Measurements from ENCODE around the gene MAB21L1. TPM values are rescaled to one million over a fixed set of nuclear protein-coding genes. Genes with fewer than 3 reads are reported as not detected.

MAB21L1 gene
- total RNA-seq (2021): not detected in 2 replicates
- long read RNA-seq: 0 reads

- Mint-ChIP-seq H3K36me3 (ENCODE audit: insufficient read depth in 1 of 3, low read depth in 3 of 3) (peaks cover 0 to 3% (median 0%) of the 10 kb centered on the region in 3 experiments; a peak in 2 of 7 replicates), H3K9me3 (no peaks in the 10 kb centered on the region; a peak in 1 of 5 replicates), H3K4me1 (peaks cover 51 to 61% of the 10 kb centered on the region in 2 experiments), H3K27me3 (ENCODE audit: low read depth) (peaks cover 98% of the 10 kb centered on the region), H3K27ac (no peak within 1 kb of the TSS), H3K4me3 (peak within 1 kb of the TSS; percentile 64 to 84)
- no peak within 1 kb of the TSS for H2AFZ ChIP-seq (ENCODE audit: low read length)
- no peak within 1 kb of the TSS for H4K8ac ChIP-seq (replicated peaks; ENCODE audit: insufficient read length, low read depth, low read length)
- no peak within 1 kb of the TSS for H2BK12ac ChIP-seq (ENCODE audit: insufficient read length, low read depth, low read length)
- no peak within 1 kb of the TSS for H2AK5ac ChIP-seq (ENCODE audit: insufficient read length, low read length)
- no peak within 1 kb of the TSS for H3K18ac ChIP-seq (ENCODE audit: insufficient read length, low read depth, low read length)
- H4K5ac ChIP-seq (ENCODE audit: insufficient read length, low read depth, low read length): no peak within 1 kb of the TSS
- no peak within 1 kb of the TSS for H3K14ac ChIP-seq (ENCODE audit: insufficient read depth, low read length)
- H2BK15ac ChIP-seq (ENCODE audit: low read depth, low read length): no peak within 1 kb of the TSS
- no peak within 1 kb of the TSS for H3K23ac ChIP-seq (ENCODE audit: insufficient read length, low read depth, low read length)
- no peak within 1 kb of the TSS for H3K56ac ChIP-seq (ENCODE audit: insufficient read length, low read depth, low read length)
- H3K23me2 ChIP-seq (ENCODE audit: insufficient read length, low read depth, low read length, poor library complexity, severe bottlenecking): peaks cover 33% of the 10 kb centered on the region
- H3K79me2 ChIP-seq (ENCODE audit: insufficient read depth, low read length): no peaks in the 10 kb centered on the region
- H3K27me3 ChIP-seq (ENCODE audit: insufficient read depth, low read length): peaks cover 59% of the 10 kb centered on the region
- no peaks in the 10 kb centered on the region for H3K79me1 ChIP-seq (ENCODE audit: insufficient read depth, low read depth, low read length, poor library complexity, severe bottlenecking)
- no peaks in the 10 kb centered on the region for H3K9me3 ChIP-seq (ENCODE audit: control insufficient read depth, low read depth, low read length)
- H3K4me2 ChIP-seq (ENCODE audit: insufficient read depth, insufficient read length, low read length): peak within 1 kb of the TSS; percentile 87
- H2BK5ac ChIP-seq (ENCODE audit: insufficient read length, low read length): no peak within 1 kb of the TSS
- no peaks in the 10 kb centered on the region for H4K20me1 ChIP-seq (ENCODE audit: control insufficient read depth, insufficient read depth, insufficient read length)
- no peak within 1 kb of the TSS for H2BK20ac ChIP-seq (ENCODE audit: low read depth, low read length, poor library complexity, severe bottlenecking)
- H3K4ac ChIP-seq (ENCODE audit: low read depth, low read length): no peak within 1 kb of the TSS
- H3K27ac ChIP-seq (ENCODE audit: insufficient read length, low read depth, low read length): no peak within 1 kb of the TSS
- WGBS (ENCODE audit: extremely low coverage, insufficient read length, low lambda C conversion rate): no CpG with 5 or more reads among the region's 35 CpGs
- no peak for DNase-seq
- no peak for TF ChIP-seq CTCF (conservative IDR thresholded peaks at IDR 0.05)
- peaks cover 2% of the 10 kb centered on the region; the same call in 1 of the 2 replicates for H3K4me1 ChIP-seq (ENCODE audit: insufficient read depth, low read length)
- no peak within 1 kb of the TSS for H2BK120ac ChIP-seq (ENCODE audit: low read depth, low read length, poor library complexity, severe bottlenecking)
- no peak within 1 kb of the TSS for H3T11ph ChIP-seq (ENCODE audit: low read length)
- H4K91ac ChIP-seq (ENCODE audit: insufficient read length, low read depth, low read length): no peak within 1 kb of the TSS
- no peak within 1 kb of the TSS for H3K9ac ChIP-seq (ENCODE audit: extremely low read depth, insufficient read length, low read length)
Measured at GRCh38 chr13:35475960-35476943, at the start of gene MAB21L1. MAB21L1 (minus strand) TSS chr13:35476689; CDS start chr13:35476138, 551 bp downstream.

Data from H9 (cell line).